ENCODE data around the gene ZNF318.
"Not testable (repeated sequence)": the region's sequence is repeated elsewhere in the genome, so short reads cannot be mapped to it uniquely, and the experiment has no call there.

ZNF318 gene

DNA sequence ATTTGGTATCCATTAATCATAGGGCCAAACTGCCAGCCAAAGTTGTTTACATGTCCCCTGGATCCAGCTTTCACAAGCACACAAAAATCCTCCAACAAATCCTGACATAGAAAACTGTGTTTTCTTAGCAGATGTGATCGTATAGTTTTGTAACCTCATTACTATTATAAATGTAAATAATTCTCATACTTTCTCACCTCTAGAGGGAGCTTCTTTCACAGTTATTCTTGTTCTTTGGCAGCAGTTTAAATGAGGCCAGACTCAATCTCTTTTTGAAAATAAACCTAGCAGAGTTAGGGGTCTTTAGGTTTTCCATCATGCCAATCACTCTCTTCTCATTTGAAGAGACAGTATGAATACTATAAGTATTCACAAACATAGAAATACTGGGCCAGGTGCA lies 17.0 kb upstream of the ZNF318 start:
- H2AK5ac ChIP-seq (ENCODE audit: low read length, severe bottlenecking): no peak overlapping the region
- no peak overlapping the region for H2BK5ac ChIP-seq (ENCODE audit: low read depth, low read length, poor library complexity, severe bottlenecking)
- no peak overlapping the region for H3K23ac ChIP-seq (ENCODE audit: low read length in 2 of 2)
- no peak overlapping the region for H3K18ac ChIP-seq (ENCODE audit: low read depth in 1 of 2, low read length in 2 of 2)
- H3K4me2 ChIP-seq (ENCODE audit: low read length, poor library complexity, severe bottlenecking): no peak overlapping the region
- H3K9me3 ChIP-seq (ENCODE audit: control insufficient read depth, low read length): no peaks in the 10 kb centered on the region
- H3K4me3 ChIP-seq (ENCODE audit: insufficient read depth in 1 of 2, low read depth in 1 of 2, low read length in 2 of 2): no peak overlapping the region
- H3K27me3 ChIP-seq (ENCODE audit: control insufficient read depth in 1 of 2, insufficient read depth in 1 of 2, low read length in 2 of 2): peaks cover 17 to 19% of the 10 kb centered on the region in 2 experiments
- H3K27ac ChIP-seq (ENCODE audit: low read length, poor library complexity, severe bottlenecking): no peak overlapping the region
- H3K4me1 ChIP-seq (ENCODE audit: control insufficient read depth, insufficient read depth, low read depth, low read length): no peaks in the 10 kb centered on the region
- no peak overlapping the region for H2BK15ac ChIP-seq (ENCODE audit: low read depth, poor library complexity, severe bottlenecking)
- no peak overlapping the region for H2AFZ ChIP-seq (ENCODE audit: low read depth, low read length)
- WGBS: no CpG with 5 or more reads among the region's 1 CpG
- no peaks in the 10 kb centered on the region for H3K36me3 ChIP-seq (ENCODE audit: control insufficient read depth in 1 of 2, insufficient read depth in 2 of 2, low read depth in 1 of 2, low read length in 2 of 2)
- H2BK120ac ChIP-seq (ENCODE audit: low read depth, low read length): no peak overlapping the region
- no peak overlapping the region for H4K8ac ChIP-seq (ENCODE audit: low read length)
- H3K4ac ChIP-seq (ENCODE audit: low read depth in 1 of 2, low read length in 2 of 2): no peak overlapping the region
- no peak overlapping the region for H4K91ac ChIP-seq (ENCODE audit: low read length)
- no peaks in the 10 kb centered on the region for H3K79me1 ChIP-seq (replicated peaks; ENCODE audit: low read length, poor library complexity, severe bottlenecking)
- no peak overlapping the region for H3K14ac ChIP-seq (ENCODE audit: low read length in 2 of 2)
- no peak overlapping the region for H2BK12ac ChIP-seq (ENCODE audit: low read length in 2 of 2)
- no peak overlapping the region for H3K9ac ChIP-seq (ENCODE audit: low read length)
- DNase-seq: no peak

DNA sequence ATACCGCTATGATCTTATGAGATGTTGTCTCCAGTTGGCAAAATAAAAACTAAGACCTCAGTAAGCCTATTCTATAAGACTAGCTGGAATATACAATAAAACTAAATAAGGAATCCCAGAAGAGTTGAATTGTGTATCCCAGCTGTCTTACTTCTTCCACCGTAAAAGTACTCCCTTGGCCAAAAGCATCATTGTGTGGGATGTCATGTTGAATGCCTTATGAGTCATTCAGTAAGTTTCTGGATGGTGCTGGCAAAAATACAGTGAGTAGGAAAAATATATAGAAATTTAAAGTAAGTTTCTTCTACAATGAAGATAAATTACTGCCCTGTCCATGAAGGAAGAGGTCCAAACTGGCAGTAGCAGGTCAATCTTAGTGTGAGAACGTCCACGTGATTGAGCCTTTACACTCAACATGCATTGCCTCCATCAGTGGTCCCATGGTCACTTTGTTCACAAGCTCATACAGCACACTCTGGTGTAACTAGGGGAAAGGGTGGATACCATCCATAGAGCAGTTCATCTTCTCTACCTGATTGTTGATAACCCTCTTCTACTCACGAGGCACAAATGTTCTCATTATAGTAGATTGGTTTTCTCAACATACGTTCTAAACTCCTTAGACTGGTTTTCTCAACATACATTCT lies 13.7 kb upstream of the ZNF318 start:
- Histone ChIP-seq H3K18ac (ENCODE audit: low read depth in 1 of 2, low read length in 2 of 2) (no peak overlapping the region), H3K9me3 (ENCODE audit: control insufficient read depth, low read length) (no peaks in the 10 kb centered on the region), H3K4me2 (ENCODE audit: low read length, poor library complexity, severe bottlenecking) (no peak overlapping the region), H3K4me1 (ENCODE audit: control insufficient read depth, insufficient read depth, low read depth, low read length) (peaks cover 4% of the 10 kb centered on the region), H3K27me3 (ENCODE audit: control insufficient read depth in 1 of 2, insufficient read depth in 1 of 2, low read length in 2 of 2) (no peaks in the 10 kb centered on the region), H3K79me1 (replicated peaks; ENCODE audit: low read length, poor library complexity, severe bottlenecking) (no peaks in the 10 kb centered on the region), H2AK5ac (ENCODE audit: low read length, severe bottlenecking) (no peak overlapping the region), H3K4me3 (ENCODE audit: insufficient read depth in 1 of 2, low read depth in 1 of 2, low read length in 2 of 2) (no peak overlapping the region), H2BK5ac (ENCODE audit: low read depth, low read length, poor library complexity, severe bottlenecking) (no peak overlapping the region), H2BK15ac (ENCODE audit: low read depth, poor library complexity, severe bottlenecking) (no peak overlapping the region), H2AFZ (ENCODE audit: low read depth, low read length) (no peak overlapping the region), H2BK120ac (ENCODE audit: low read depth, low read length) (no peak overlapping the region), H3K23ac (ENCODE audit: low read length in 2 of 2) (no peak overlapping the region), H3K9ac (ENCODE audit: low read length) (no peak overlapping the region), H2BK12ac (ENCODE audit: low read length in 2 of 2) (no peak overlapping the region), H3K27ac (ENCODE audit: low read length, poor library complexity, severe bottlenecking) (no peak overlapping the region), H4K8ac (ENCODE audit: low read length) (no peak overlapping the region), H3K14ac (ENCODE audit: low read length in 2 of 2) (no peak overlapping the region), H3K4ac (ENCODE audit: low read depth in 1 of 2, low read length in 2 of 2) (no peak overlapping the region), H4K91ac (ENCODE audit: low read length) (no peak overlapping the region), H3K36me3 (ENCODE audit: control insufficient read depth in 1 of 2, insufficient read depth in 2 of 2, low read depth in 1 of 2, low read length in 2 of 2) (no peaks in the 10 kb centered on the region)
- DNase-seq: no peak
- WGBS: 92% methylated on average over 5 of the region's 6 CpGs

DNA sequence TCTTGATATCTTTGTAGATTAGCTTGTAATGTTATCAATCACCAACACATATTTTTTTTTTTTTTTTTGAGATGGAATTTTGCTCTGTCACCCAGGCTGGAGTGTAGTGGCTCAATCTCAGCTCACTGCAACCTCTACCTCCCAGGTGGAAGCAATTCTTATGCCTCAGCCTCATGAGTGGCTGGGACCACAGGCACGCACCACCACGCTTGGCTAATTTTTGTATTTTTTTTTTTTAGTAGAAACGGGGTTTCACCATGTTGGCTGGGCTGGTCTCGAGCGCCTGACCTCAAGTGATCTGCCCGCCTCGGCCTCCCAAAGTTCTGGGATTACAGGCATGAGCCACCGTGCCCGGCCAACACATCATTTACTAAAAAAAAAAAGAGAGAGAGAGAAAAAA lies 11.4 kb upstream of the ZNF318 start:
- not testable (repeated sequence) for H2BK5ac ChIP-seq (ENCODE audit: low read depth, low read length, poor library complexity, severe bottlenecking); H3K14ac ChIP-seq (ENCODE audit: low read length in 2 of 2); H3K9ac ChIP-seq (ENCODE audit: low read length); H2AFZ ChIP-seq (ENCODE audit: low read depth, low read length); H4K8ac ChIP-seq (ENCODE audit: low read length); H2BK120ac ChIP-seq (ENCODE audit: low read depth, low read length); H3K18ac ChIP-seq (ENCODE audit: low read depth in 1 of 2, low read length in 2 of 2); H3K79me1 ChIP-seq (replicated peaks; ENCODE audit: low read length, poor library complexity, severe bottlenecking); H3K27me3 ChIP-seq (ENCODE audit: control insufficient read depth in 1 of 2, insufficient read depth in 1 of 2, low read length in 2 of 2); H3K4ac ChIP-seq (ENCODE audit: low read depth in 1 of 2, low read length in 2 of 2); H3K4me2 ChIP-seq (ENCODE audit: low read length, poor library complexity, severe bottlenecking); DNase-seq; H3K4me3 ChIP-seq (ENCODE audit: insufficient read depth in 1 of 2, low read depth in 1 of 2, low read length in 2 of 2); H4K91ac ChIP-seq (ENCODE audit: low read length); H3K36me3 ChIP-seq (ENCODE audit: control insufficient read depth in 1 of 2, insufficient read depth in 2 of 2, low read depth in 1 of 2, low read length in 2 of 2); H2BK12ac ChIP-seq (ENCODE audit: low read length in 2 of 2); H2AK5ac ChIP-seq (ENCODE audit: low read length, severe bottlenecking); H3K4me1 ChIP-seq (ENCODE audit: control insufficient read depth, insufficient read depth, low read depth, low read length); H3K9me3 ChIP-seq (ENCODE audit: control insufficient read depth, low read length); H3K27ac ChIP-seq (ENCODE audit: low read length, poor library complexity, severe bottlenecking); H2BK15ac ChIP-seq (ENCODE audit: low read depth, poor library complexity, severe bottlenecking); H3K23ac ChIP-seq (ENCODE audit: low read length in 2 of 2)
- 91% methylated on average over 7 of the region's 9 CpGs for whole genome bisulfite sequencing

GRCh38 chr6:43378631-43379030 lies 9.2 kb upstream of the ZNF318 start:
- Histone ChIP-seq H3K23ac (ENCODE audit: low read length in 2 of 2) (no peak overlapping the region), H3K4me3 (ENCODE audit: insufficient read depth in 1 of 2, low read depth in 1 of 2, low read length in 2 of 2) (no peak overlapping the region), H2BK120ac (ENCODE audit: low read depth, low read length) (no peak overlapping the region), H4K8ac (ENCODE audit: low read length) (no peak overlapping the region), H3K27me3 (ENCODE audit: control insufficient read depth in 1 of 2, insufficient read depth in 1 of 2, low read length in 2 of 2) (no peaks in the 10 kb centered on the region), H2AFZ (ENCODE audit: low read depth, low read length) (no peak overlapping the region), H2AK5ac (ENCODE audit: low read length, severe bottlenecking) (no peak overlapping the region), H3K9me3 (ENCODE audit: control insufficient read depth, low read length) (no peaks in the 10 kb centered on the region), H2BK12ac (ENCODE audit: low read length in 2 of 2) (no peak overlapping the region), H3K4ac (ENCODE audit: low read depth in 1 of 2, low read length in 2 of 2) (no peak overlapping the region), H4K91ac (ENCODE audit: low read length) (no peak overlapping the region), H3K36me3 (ENCODE audit: control insufficient read depth in 1 of 2, insufficient read depth in 2 of 2, low read depth in 1 of 2, low read length in 2 of 2) (no peaks in the 10 kb centered on the region), H3K18ac (ENCODE audit: low read depth in 1 of 2, low read length in 2 of 2) (no peak overlapping the region), H3K4me2 (ENCODE audit: low read length, poor library complexity, severe bottlenecking) (no peak overlapping the region), H3K9ac (ENCODE audit: low read length) (no peak overlapping the region), H3K14ac (ENCODE audit: low read length in 2 of 2) (no peak overlapping the region), H3K4me1 (ENCODE audit: control insufficient read depth, insufficient read depth, low read depth, low read length) (peaks cover 4% of the 10 kb centered on the region), H3K79me1 (replicated peaks; ENCODE audit: low read length, poor library complexity, severe bottlenecking) (no peaks in the 10 kb centered on the region), H2BK15ac (ENCODE audit: low read depth, poor library complexity, severe bottlenecking) (no peak overlapping the region), H2BK5ac (ENCODE audit: low read depth, low read length, poor library complexity, severe bottlenecking) (no peak overlapping the region), H3K27ac (ENCODE audit: low read length, poor library complexity, severe bottlenecking) (no peak overlapping the region)
- WGBS: 92% methylated on average over 3 of the region's 3 CpGs
- no peak for DNase-seq

Measured in mesenchymal stem cell (in vitro differentiated cells and primary cell).